Endothelial cell of umbilical vein (primary cell): ENCODE measurements around the gene GPR75. TPM values are rescaled to one million over a fixed set of nuclear protein-coding genes. Genes with fewer than 3 reads are reported as not detected.

Experiments
- BruUV-seq: library from RNA; stranded (reverse); fragments of 400-500 nt; replicated peaks from 2 replicates; lab custom pipeline; 2021; lab: Mats Ljungman, UMichigan
- CTCF ChIA-PET: fragments of 300-600, 350-600 bp; sonication (Branson Sonifier 250); formaldehyde crosslinking; loops from one replicate; lab custom pipeline; 2021; ENCODE audit warnings: antibody characterized with exemption, inconsistent platforms; lab: Charles Lee
- POLR2A ChIA-PET: fragments of 300-600, 350-600 bp; sonication (Branson Sonifier 250); formaldehyde crosslinking; loops from one replicate; lab custom pipeline; 2021; ENCODE audit warnings: antibody characterized with exemption, inconsistent platforms; lab: Charles Lee
- DNase-seq: peaks from one replicate; pipeline ENCODE4 v3.0.0-alpha.2; 2011; ENCODE audit warnings: low read depth, low spot score
- FAIRE-seq: peaks from 2 replicates; lab custom pipeline; 2011; peaks lifted over from hg19 to GRCh38; lab: Jason Lieb, UNC
- H2AFZ ChIP-seq: 2 replicates; pipeline ENCODE4 v1.6.0; 2012; ENCODE audit warnings: low read depth, low read length, control low read depth, inconsistent platforms
- H3K27ac ChIP-seq: 2 replicates; pipeline ENCODE4 v1.5.1; 2011; ENCODE audit warnings: low read depth, mild to moderate bottlenecking, control low read depth, low read length, moderate library complexity; ENCODE audit not compliant: insufficient read depth
- H3K27me3 ChIP-seq, 2 experiments: 2 replicates each; pipeline versions ENCODE4 v1.6.0 to v1.6.1; 2011; ENCODE audit warnings: low read length in 2 of 2, mixed read lengths in 1 of 2; ENCODE audit not compliant: control insufficient read depth in 2 of 2, insufficient read depth in 2 of 2
- H3K36me3 ChIP-seq, 2 experiments: 2 replicates in 1 of 2; 3 replicates in 1 of 2; pipeline ENCODE4 v1.5.1; 2011; ENCODE audit warnings: low read length in 2 of 2, mild to moderate bottlenecking in 1 of 2, moderate library complexity in 1 of 2; ENCODE audit not compliant: control insufficient read depth in 2 of 2, insufficient read depth in 2 of 2; ENCODE audit errors: extremely low read depth in 1 of 2
- H3K4me1 ChIP-seq: 3 replicates; pipeline ENCODE4 v1.5.1; 2011; ENCODE audit warnings: mild to moderate bottlenecking, low read length; ENCODE audit not compliant: control insufficient read depth, insufficient read depth; ENCODE audit errors: extremely low read depth
- H3K4me2 ChIP-seq: 2 replicates; pipeline ENCODE4 v1.6.1; 2011; ENCODE audit warnings: low read length, control low read depth, mixed read lengths; ENCODE audit not compliant: insufficient read depth
- H3K4me3 ChIP-seq, 3 experiments: fragments of 200-600 bp in 1 of 3; sonication (generic), shearing (Covaris generic) in 1 of 3; replicated peaks in 1 of 3; 2 replicates each; pipeline ENCODE4 v1.5.1; 2011 to 2016; ENCODE audit warnings: control low read depth in 3 of 3, low read length in 3 of 3, mild to moderate bottlenecking in 2 of 3, inconsistent platforms in 1 of 3, low read depth in 1 of 3, moderate library complexity in 1 of 3; ENCODE audit not compliant: insufficient read depth in 1 of 3
- H3K79me2 ChIP-seq: 2 replicates; pipeline ENCODE4 v1.6.0; 2012; ENCODE audit warnings: low read length, inconsistent platforms; ENCODE audit not compliant: control insufficient read depth, insufficient read depth
- H3K9ac ChIP-seq: replicated peaks from 2 replicates; pipeline ENCODE3; 2011; ENCODE audit warnings: low read length, control low read depth; ENCODE audit not compliant: insufficient read depth; ENCODE audit errors: extremely low read depth
- H3K9me1 ChIP-seq: replicated peaks from 3 replicates; pipeline ENCODE4 v1.6.0; 2011; ENCODE audit warnings: mild to moderate bottlenecking, low read length; ENCODE audit not compliant: control insufficient read depth, insufficient read depth; ENCODE audit errors: extremely low read depth
- H3K9me3 ChIP-seq: replicated peaks from 2 replicates; pipeline ENCODE4 v1.5.1; 2012; ENCODE audit warnings: low read length, inconsistent platforms; ENCODE audit not compliant: control insufficient read depth, insufficient read depth
- H4K20me1 ChIP-seq: replicated peaks from 2 replicates; pipeline ENCODE3; 2011; ENCODE audit warnings: mild to moderate bottlenecking, low read length; ENCODE audit not compliant: control insufficient read depth, insufficient read depth; ENCODE audit errors: extremely low read depth
- EZH2 ChIP-seq: IDR thresholded peaks from 2 replicates; pipeline ENCODE4 v1.6.1; 2012; ENCODE audit warnings: borderline replicate concordance, low read depth, mild to moderate bottlenecking, moderate library complexity, low read length, inconsistent platforms; ENCODE audit not compliant: severe bottlenecking
- FOS ChIP-seq: IDR thresholded peaks from 2 replicates; pipeline ENCODE4 v1.6.1; 2011; ENCODE audit warnings: mild to moderate bottlenecking, low read length, moderate library complexity, borderline replicate concordance; ENCODE audit not compliant: insufficient read depth
- GATA2 ChIP-seq: IDR thresholded peaks from 2 replicates; pipeline ENCODE4 v1.7.0; 2011; ENCODE audit warnings: low read depth, mild to moderate bottlenecking, moderate library complexity, mixed read lengths, low read length; ENCODE audit not compliant: insufficient read length, insufficient read depth
- JUN ChIP-seq: IDR thresholded peaks from 2 replicates; pipeline ENCODE4 v1.6.1; 2011; ENCODE audit warnings: borderline replicate concordance, low read depth; ENCODE audit not compliant: insufficient read length, insufficient read depth
- MYC ChIP-seq: IDR thresholded peaks from one replicate; pipeline ENCODE4 v1.6.1; 2011; ENCODE audit warnings: mild to moderate bottlenecking, low read depth, low read length
- POLR2A ChIP-seq: IDR thresholded peaks from 2 replicates; pipeline ENCODE4 v1.6.1; 2012; ENCODE audit warnings: low read depth, mild to moderate bottlenecking, control low read depth, low read length
- POLR2AphosphoS5 ChIP-seq: IDR thresholded peaks from 2 replicates; pipeline ENCODE4 v1.6.1; 2012; ENCODE audit warnings: low read depth, mild to moderate bottlenecking, control low read depth, low read length, moderate library complexity; ENCODE audit not compliant: insufficient read depth
- dilution Hi-C: fragments of 300-500 bp; cut with MboI; formaldehyde crosslinking; loops from one replicate; pipeline ENCODE4 v1.15.0; 2019; ENCODE audit warnings: low sequenced_read_pairs; ENCODE audit not compliant: extremely low pct_ligation_motif_present
- intact Hi-C: fragments of 100-400 bp; cut with micrococcal nuclease; formaldehyde crosslinking; loops from one replicate; pipeline ENCODE4 v1.10.0; 2022
- polyA plus RNA-seq, 4 experiments: library from polyadenylated mRNA; depleted of rRNA in 3 of 4; stranded (reverse) in 3 of 4; unstranded in 1 of 4; fragments of >200 nt; gene quantifications; 2 replicates each; pipeline versions ENCODE4 v1.2.1 to v1.2.3, GENCODE V29; 2011 to 2012; ENCODE audit warnings: missing spikeins in 1 of 4
- total RNA-seq: library from RNA; stranded (reverse); gene quantifications from 2 replicates; pipeline ENCODE4 v1.2.3, GENCODE V29; 2021
- TF ChIP-seq, protein P1 (sequence below), 2 donors: IDR thresholded peaks; 1 replicate in 1 of 2; 2 replicates in 1 of 2; pipeline ENCODE4 v1.5.1; 2011; ENCODE audit warnings: low read length in 2 of 2, mild to moderate bottlenecking in 2 of 2, moderate library complexity in 2 of 2, control low read depth in 1 of 2, inconsistent platforms in 1 of 2, low read depth in 1 of 2; ENCODE audit not compliant: insufficient read depth in 1 of 2; ENCODE audit errors: extremely low read depth in 1 of 2
- TF ChIP-seq, protein P2 (sequence below): IDR thresholded peaks from 2 replicates; pipeline ENCODE4 v1.6.1; 2011; ENCODE audit not compliant: insufficient read depth, insufficient read length

Gene GPR75
- total and polyA plus RNA-seq, 2 donors (not counting 3 experiments of a cell fraction or from before 2014, with no cell fraction given): 4.4 to 4.7 TPM

DNA sequence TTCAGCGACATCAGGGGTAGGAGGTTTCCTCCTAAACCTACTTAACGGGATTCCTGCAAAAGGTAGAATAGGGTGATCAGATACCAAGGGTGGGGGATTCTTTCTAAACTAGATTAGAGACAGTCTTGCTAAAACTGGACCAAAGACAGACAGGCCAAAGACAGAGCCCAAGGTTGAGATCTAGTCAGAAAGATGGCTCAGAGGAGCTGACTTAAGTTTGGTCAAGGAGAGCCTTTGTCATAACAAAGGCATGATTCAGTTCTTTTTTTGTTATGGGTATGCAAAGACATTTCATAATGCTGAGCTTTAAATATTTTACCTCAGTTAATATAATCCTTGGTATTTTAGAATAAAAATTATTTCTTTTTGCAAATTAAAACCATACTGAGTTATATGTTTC lies 17.8 kb upstream of the GPR75 start:
- H3K4me3 ChIP-seq: no peak overlapping the region
- no peaks in the 10 kb centered on the region for H3K9me1 ChIP-seq
- H2AFZ ChIP-seq: no peak overlapping the region
- no peaks in the 10 kb centered on the region for H3K9me3 ChIP-seq
- no peak overlapping the region for H3K27ac ChIP-seq
- POLR2A ChIA-PET: no interaction called here
- BruUV-seq: no TSS peak
- FAIRE-seq: no peak
- DNase-seq: no peak
- no peak overlapping the region for H3K4me2 ChIP-seq
- CTCF ChIA-PET: no interaction called here
- dilution Hi-C loops (no loop called here), intact Hi-C loops (no loop called here)
- peaks cover 3% of the 10 kb centered on the region for H3K79me2 ChIP-seq
- no peaks in the 10 kb centered on the region for H3K27me3 ChIP-seq
- H3K36me3 ChIP-seq: peaks cover 2 to 23% of the 10 kb centered on the region in 2 experiments
- peaks cover 11% of the 10 kb centered on the region for H3K4me1 ChIP-seq
- no peak for TF ChIP-seq GATA2
- TF ChIP-seq FOS: no peak
- TF ChIP-seq, protein P1, sequence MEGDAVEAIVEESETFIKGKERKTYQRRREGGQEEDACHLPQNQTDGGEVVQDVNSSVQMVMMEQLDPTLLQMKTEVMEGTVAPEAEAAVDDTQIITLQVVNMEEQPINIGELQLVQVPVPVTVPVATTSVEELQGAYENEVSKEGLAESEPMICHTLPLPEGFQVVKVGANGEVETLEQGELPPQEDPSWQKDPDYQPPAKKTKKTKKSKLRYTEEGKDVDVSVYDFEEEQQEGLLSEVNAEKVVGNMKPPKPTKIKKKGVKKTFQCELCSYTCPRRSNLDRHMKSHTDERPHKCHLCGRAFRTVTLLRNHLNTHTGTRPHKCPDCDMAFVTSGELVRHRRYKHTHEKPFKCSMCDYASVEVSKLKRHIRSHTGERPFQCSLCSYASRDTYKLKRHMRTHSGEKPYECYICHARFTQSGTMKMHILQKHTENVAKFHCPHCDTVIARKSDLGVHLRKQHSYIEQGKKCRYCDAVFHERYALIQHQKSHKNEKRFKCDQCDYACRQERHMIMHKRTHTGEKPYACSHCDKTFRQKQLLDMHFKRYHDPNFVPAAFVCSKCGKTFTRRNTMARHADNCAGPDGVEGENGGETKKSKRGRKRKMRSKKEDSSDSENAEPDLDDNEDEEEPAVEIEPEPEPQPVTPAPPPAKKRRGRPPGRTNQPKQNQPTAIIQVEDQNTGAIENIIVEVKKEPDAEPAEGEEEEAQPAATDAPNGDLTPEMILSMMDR (IDR thresholded peaks at IDR 0.05; ENCODE audit: extremely low read depth in 1 of 2, insufficient read depth in 1 of 2, low read depth in 1 of 2, low read length in 2 of 2): no peak
- no peak for TF ChIP-seq POLR2A
- TF ChIP-seq POLR2AphosphoS5: no peak
- TF ChIP-seq EZH2: no peak
- no peak for TF ChIP-seq MYC
- TF ChIP-seq, protein P2, sequence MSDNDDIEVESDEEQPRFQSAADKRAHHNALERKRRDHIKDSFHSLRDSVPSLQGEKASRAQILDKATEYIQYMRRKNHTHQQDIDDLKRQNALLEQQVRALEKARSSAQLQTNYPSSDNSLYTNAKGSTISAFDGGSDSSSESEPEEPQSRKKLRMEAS: no peak
- no peak for TF ChIP-seq JUN
- peaks cover 2% of the 10 kb centered on the region for H4K20me1 ChIP-seq
- H3K9ac ChIP-seq: no peak overlapping the region
